HepG2 (cell line): ENCODE measurements around the gene ZNF586. TPM values are rescaled to one million over a fixed set of nuclear protein-coding genes. Genes with fewer than 3 reads are reported as not detected.
A peak's percentile ranks its signal among the peaks of the same experiment; 100 is the strongest.

ENCODE experiments used
- ATF7-NPFF ChIP-seq: sonication (generic); formaldehyde crosslinking; IDR thresholded peaks from 2 replicates; pipeline ENCODE4 v1.8.1; 2023; ENCODE audit warnings: mild to moderate bottlenecking, low read depth, missing genetic modification reagents, moderate library complexity
- CC2D1A ChIP-seq: sonication (generic); formaldehyde crosslinking; IDR thresholded peaks from 2 replicates; pipeline ENCODE4 v1.8.1; 2023; ENCODE audit warnings: mild to moderate bottlenecking, missing genetic modification reagents
- KLF9 ChIP-seq: IDR thresholded peaks from 2 replicates; pipeline ENCODE4 v1.6.1; 2016; ENCODE audit warnings: low read depth
- MEIS2 ChIP-seq: sonication (generic); formaldehyde crosslinking; IDR thresholded peaks from 2 replicates; pipeline ENCODE4 v1.9.0; 2021; ENCODE audit warnings: mild to moderate bottlenecking, missing genetic modification reagents
- NKX3-1 ChIP-seq: sonication (generic); formaldehyde crosslinking; IDR thresholded peaks from 2 replicates; pipeline ENCODE4 v1.5.0; 2020; ENCODE audit warnings: missing genetic modification reagents
- POGZ ChIP-seq: sonication (generic); formaldehyde crosslinking; IDR thresholded peaks from 2 replicates; pipeline ENCODE4 v1.4.0; 2020; ENCODE audit warnings: mild to moderate bottlenecking, missing genetic modification reagents
- RXRB ChIP-seq: IDR thresholded peaks from 2 replicates; pipeline ENCODE4 v1.6.1; 2016; ENCODE audit warnings: borderline replicate concordance, missing genetic modification reagents, missing compliant biosample characterization
- SMAD1 ChIP-seq: sonication (generic); formaldehyde crosslinking; IDR thresholded peaks from 2 replicates; pipeline ENCODE4 v1.4.0; 2020; ENCODE audit warnings: missing genetic modification reagents, low read depth, mild to moderate bottlenecking, borderline replicate concordance
- SRSF4 ChIP-seq: fragments of 200-400 bp; formaldehyde crosslinking; IDR thresholded peaks from one replicate; pipeline ENCODE4 v1.6.1; 2018; ENCODE audit warnings: mild to moderate bottlenecking, low read depth, low read length, moderate library complexity; ENCODE audit not compliant: poor library complexity, severe bottlenecking
- THAP11 ChIP-seq: IDR thresholded peaks from 2 replicates; pipeline ENCODE4 v1.6.1; 2016; ENCODE audit warnings: missing biosample characterization, missing genetic modification reagents
- TOPORS ChIP-seq: sonication (generic); formaldehyde crosslinking; IDR thresholded peaks from 2 replicates; pipeline ENCODE4 v1.8.0; 2023; ENCODE audit warnings: mild to moderate bottlenecking, missing genetic modification reagents
- ZBTB1 ChIP-seq: sonication (generic); formaldehyde crosslinking; IDR thresholded peaks from 2 replicates; pipeline ENCODE4 v1.4.0; 2020; ENCODE audit warnings: missing genetic modification reagents, borderline replicate concordance
- ZEB1 ChIP-seq: IDR thresholded peaks from 2 replicates; pipeline ENCODE4 v1.6.1; 2012; ENCODE audit warnings: mild to moderate bottlenecking, low read depth, inconsistent platforms; ENCODE audit not compliant: insufficient replicate concordance
- ZNF124 ChIP-seq: sonication (generic); formaldehyde crosslinking; IDR thresholded peaks from 2 replicates; pipeline ENCODE4 v1.4.0; 2020; ENCODE audit warnings: missing genetic modification reagents
- ZNF17 ChIP-seq: sonication (generic); formaldehyde crosslinking; IDR thresholded peaks from 2 replicates; pipeline ENCODE4 v1.5.0; 2020; ENCODE audit warnings: mild to moderate bottlenecking, missing genetic modification reagents
- ZNF234 ChIP-seq: sonication (generic); formaldehyde crosslinking; conservative IDR thresholded peaks from 2 replicates; pipeline ENCODE4 v1.5.1; 2020; ENCODE audit warnings: mild to moderate bottlenecking, missing genetic modification reagents
- ZNF256 ChIP-seq: sonication (generic); formaldehyde crosslinking; conservative IDR thresholded peaks from 2 replicates; pipeline ENCODE4 v1.4.0; 2020; ENCODE audit warnings: missing genetic modification reagents
- ZNF282 ChIP-seq: fragments of 450-650 bp; IDR thresholded peaks from 2 replicates; pipeline ENCODE4 v1.6.1; 2018; ENCODE audit not compliant: partially characterized antibody
- ZNF3 ChIP-seq: IDR thresholded peaks from 2 replicates; pipeline ENCODE4 v1.7.0; 2017; ENCODE audit warnings: inconsistent platforms
- ZNF329 ChIP-seq: sonication (generic); formaldehyde crosslinking; IDR thresholded peaks from 2 replicates; pipeline ENCODE4 v1.9.0; 2021; ENCODE audit warnings: low read depth, mild to moderate bottlenecking, missing genetic modification reagents
- ZNF441 ChIP-seq: sonication (generic); formaldehyde crosslinking; IDR thresholded peaks from 2 replicates; pipeline ENCODE4 v1.7.0; 2021; ENCODE audit warnings: missing genetic modification reagents, borderline replicate concordance
- ZNF446 ChIP-seq: sonication (generic); formaldehyde crosslinking; IDR thresholded peaks from 2 replicates; pipeline ENCODE4 v1.5.0; 2020; ENCODE audit warnings: mild to moderate bottlenecking, missing genetic modification reagents
- ZNF468 ChIP-seq: sonication (generic); formaldehyde crosslinking; IDR thresholded peaks from 2 replicates; pipeline ENCODE4 v1.8.0; 2022; ENCODE audit warnings: mild to moderate bottlenecking, moderate library complexity, missing genetic modification reagents
- ZNF484 ChIP-seq: sonication (generic); formaldehyde crosslinking; IDR thresholded peaks from 2 replicates; pipeline ENCODE4 v1.5.1; 2020; ENCODE audit warnings: mild to moderate bottlenecking, low read depth, missing genetic modification reagents, borderline replicate concordance
- ZNF510 ChIP-seq: sonication (generic); formaldehyde crosslinking; IDR thresholded peaks from 2 replicates; pipeline ENCODE4 v1.4.0; 2020; ENCODE audit warnings: low read depth, mild to moderate bottlenecking, missing genetic modification reagents
- ZNF605 ChIP-seq: sonication (generic); formaldehyde crosslinking; IDR thresholded peaks from 2 replicates; pipeline ENCODE4 v1.8.0; 2022; ENCODE audit warnings: mild to moderate bottlenecking, missing genetic modification reagents
- ZNF724P ChIP-seq: sonication (generic); formaldehyde crosslinking; IDR thresholded peaks from 2 replicates; pipeline ENCODE4 v1.8.0; 2022; ENCODE audit warnings: missing genetic modification reagents, borderline replicate concordance
- ZNF891 ChIP-seq: sonication (generic); formaldehyde crosslinking; IDR thresholded peaks from 2 replicates; pipeline ENCODE4 v1.5.0; 2020; ENCODE audit warnings: mild to moderate bottlenecking, missing genetic modification reagents
- ZSCAN25 ChIP-seq: sonication (generic); formaldehyde crosslinking; IDR thresholded peaks from 2 replicates; pipeline ENCODE4 v1.8.0; 2022; ENCODE audit warnings: mild to moderate bottlenecking, missing genetic modification reagents
- polyA plus RNA-seq, 8 experiments: library from polyadenylated mRNA; depleted of rRNA in 3 of 8; stranded (reverse) in 7 of 8; unstranded in 1 of 8; fragments of >200 nt; fragmentation: Illumina TruSeq in 4 of 8; extraction: Trizol in 4 of 8; gene quantifications; 2 replicates each; pipeline versions ENCODE4 v1.2.1 to v1.2.3, GENCODE V29; 2011 to 2016; ENCODE audit warnings: low read depth in 4 of 8, missing spikeins in 1 of 8, mixed read lengths in 1 of 8; ENCODE audit not compliant: insufficient read depth in 1 of 8
- total RNA-seq, 5 experiments: library from RNA; depleted of rRNA; stranded (reverse); fragments of >200 nt; fragmentation: Illumina TruSeq; extraction: Trizol; gene quantifications; 2 replicates each; pipeline ENCODE4 v1.2.3, GENCODE V29; 2016; ENCODE audit warnings: low read depth in 1 of 5
- TF ChIP-seq, protein P1 (sequence below): sonication (generic); formaldehyde crosslinking; IDR thresholded peaks from 2 replicates; pipeline ENCODE4 v1.4.0; 2020; ENCODE audit warnings: missing genetic modification reagents
- TF ChIP-seq, protein P2 (sequence below): sonication (generic); formaldehyde crosslinking; IDR thresholded peaks from 2 replicates; pipeline ENCODE4 v1.5.0; 2020; ENCODE audit warnings: mild to moderate bottlenecking, missing genetic modification reagents, moderate library complexity

ZNF586 gene
- total and polyA plus RNA-seq, 2 of the 13 experiments (the other 11 are each of a cell fraction or from before 2014, with no cell fraction given) = 0.50 to 3.4 TPM

DNA sequence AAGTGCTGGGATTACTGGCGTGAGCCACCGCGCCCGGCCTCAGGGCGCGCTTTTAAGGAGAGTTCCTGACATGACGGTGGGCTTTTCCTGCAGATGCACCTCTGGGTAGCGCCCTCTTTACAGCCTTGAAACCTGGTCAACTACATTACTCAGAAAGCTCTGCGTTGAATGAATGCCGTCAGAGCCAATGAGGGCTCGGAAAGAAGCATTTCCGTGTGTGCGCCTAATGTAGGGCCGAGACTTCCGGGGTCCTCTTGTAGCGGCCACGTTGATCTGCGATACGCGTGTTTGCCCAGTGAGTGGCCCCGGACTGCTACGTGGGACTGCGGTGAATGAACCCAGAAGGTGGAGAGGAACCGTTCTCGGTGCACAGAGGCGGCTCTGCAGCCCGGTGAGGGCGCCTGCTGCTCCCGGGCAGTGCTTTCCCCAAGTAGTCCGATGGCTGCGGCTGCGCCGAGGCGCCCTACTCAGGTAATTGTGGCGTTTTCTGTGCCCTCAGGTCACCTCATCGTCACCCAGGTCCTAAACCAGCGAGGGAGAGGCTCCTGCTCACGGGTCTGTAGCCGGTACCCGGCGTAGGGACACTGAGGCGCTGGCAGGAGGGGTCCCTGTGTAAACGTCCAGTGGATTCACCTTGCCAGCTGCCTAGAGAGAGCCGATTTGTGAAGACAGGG, 50.1 kb downstream of the ZNF586 start (continued):
- TF ChIP-seq RXRB (CRISPR knock-in tag) (peak; percentile 52; the same call in 1 of the 2 replicates), SRSF4 (no peak), ZNF446 (CRISPR knock-in tag) (no peak), ZNF441 (CRISPR knock-in tag) (no peak), ZNF329 (peak; percentile 59; the same call in 1 of the 2 replicates), ATF7-NPFF (no peak), NKX3-1 (CRISPR knock-in tag) (no peak), ZNF234 (no peak), THAP11 (CRISPR knock-in tag) (peak; percentile 96), ZNF3 (CRISPR knock-in tag) (no peak), POGZ (CRISPR knock-in tag) (peak; percentile 52; the same call in 1 of the 2 replicates), ZNF256 (CRISPR knock-in tag) (0 out of 2 replicates have a peak, but pooled peaks have one; percentile 59), ZSCAN25 (CRISPR knock-in tag) (no peak), SMAD1 (CRISPR knock-in tag) (no peak), ZNF605 (CRISPR knock-in tag) (0 out of 2 replicates have a peak, but pooled peaks have one; percentile 76), KLF9 (CRISPR knock-in tag) (no peak), ZBTB1 (no peak), MEIS2 (CRISPR knock-in tag) (no peak), ZNF468 (CRISPR knock-in tag) (no peak), ZNF724P (no peak; the same call in 1 of the 2 replicates), ZEB1 (no peak), ZNF891 (CRISPR knock-in tag) (peak; percentile 85; the same call in 1 of the 2 replicates), ZNF282 (no peak), TOPORS (CRISPR knock-in tag) (no peak), ZNF484 (no peak), ZNF510 (CRISPR knock-in tag) (no peak), ZNF17 (CRISPR knock-in tag) (no peak), ZNF124 (CRISPR knock-in tag) (peak; percentile 70; the same call in 1 of the 2 replicates), CC2D1A (CRISPR knock-in tag) (no peak)
- TF ChIP-seq, protein P1, sequence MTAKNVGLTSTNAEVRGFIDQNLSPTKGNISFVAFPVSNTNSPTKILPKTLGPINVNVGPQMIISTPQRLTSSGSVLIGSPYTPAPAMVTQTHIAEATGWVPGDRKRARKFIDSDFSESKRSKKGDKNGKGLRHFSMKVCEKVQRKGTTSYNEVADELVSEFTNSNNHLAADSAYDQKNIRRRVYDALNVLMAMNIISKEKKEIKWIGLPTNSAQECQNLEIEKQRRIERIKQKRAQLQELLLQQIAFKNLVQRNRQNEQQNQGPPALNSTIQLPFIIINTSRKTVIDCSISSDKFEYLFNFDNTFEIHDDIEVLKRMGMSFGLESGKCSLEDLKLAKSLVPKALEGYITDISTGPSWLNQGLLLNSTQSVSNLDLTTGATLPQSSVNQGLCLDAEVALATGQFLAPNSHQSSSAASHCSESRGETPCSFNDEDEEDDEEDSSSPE (CRISPR knock-in tag) = peak; percentile 34
- TF ChIP-seq, protein P2, sequence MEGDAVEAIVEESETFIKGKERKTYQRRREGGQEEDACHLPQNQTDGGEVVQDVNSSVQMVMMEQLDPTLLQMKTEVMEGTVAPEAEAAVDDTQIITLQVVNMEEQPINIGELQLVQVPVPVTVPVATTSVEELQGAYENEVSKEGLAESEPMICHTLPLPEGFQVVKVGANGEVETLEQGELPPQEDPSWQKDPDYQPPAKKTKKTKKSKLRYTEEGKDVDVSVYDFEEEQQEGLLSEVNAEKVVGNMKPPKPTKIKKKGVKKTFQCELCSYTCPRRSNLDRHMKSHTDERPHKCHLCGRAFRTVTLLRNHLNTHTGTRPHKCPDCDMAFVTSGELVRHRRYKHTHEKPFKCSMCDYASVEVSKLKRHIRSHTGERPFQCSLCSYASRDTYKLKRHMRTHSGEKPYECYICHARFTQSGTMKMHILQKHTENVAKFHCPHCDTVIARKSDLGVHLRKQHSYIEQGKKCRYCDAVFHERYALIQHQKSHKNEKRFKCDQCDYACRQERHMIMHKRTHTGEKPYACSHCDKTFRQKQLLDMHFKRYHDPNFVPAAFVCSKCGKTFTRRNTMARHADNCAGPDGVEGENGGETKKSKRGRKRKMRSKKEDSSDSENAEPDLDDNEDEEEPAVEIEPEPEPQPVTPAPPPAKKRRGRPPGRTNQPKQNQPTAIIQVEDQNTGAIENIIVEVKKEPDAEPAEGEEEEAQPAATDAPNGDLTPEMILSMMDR (CRISPR knock-in tag) = peak; percentile 66
